Left ventricle myocardium inferior (tissue), 1 donor: ENCODE results near the gene KLHL6. TPM values are rescaled to one million over a fixed set of nuclear protein-coding genes. Genes with fewer than 3 reads are reported as not detected.
A peak's percentile ranks its signal among the peaks of the same experiment; 100 is the strongest.

ENCODE experiments used
- DNase-seq: peaks from one replicate; pipeline ENCODE4 v3.0.0-alpha.2; 2020
- H3K27ac ChIP-seq: fragments of 200-600 bp; replicated peaks from 2 replicates; pipeline ENCODE4 v1.8.0; 2021
- H3K27me3 ChIP-seq: fragments of 200-600 bp; 2 replicates; pipeline ENCODE4 v1.8.0; 2021; ENCODE audit warnings: low read depth
- H3K36me3 ChIP-seq: fragments of 200-600 bp; 2 replicates; pipeline ENCODE4 v1.8.0; 2021
- H3K4me1 ChIP-seq: fragments of 200-600 bp; 2 replicates; pipeline ENCODE4 v1.8.0; 2021
- H3K4me3 ChIP-seq: fragments of 200-600 bp; 2 replicates; pipeline ENCODE4 v1.8.0; 2021; ENCODE audit warnings: mild to moderate bottlenecking, moderate library complexity
- H3K9me3 ChIP-seq: fragments of 200-600 bp; replicated peaks from 2 replicates; pipeline ENCODE4 v1.8.0; 2021
- intact Hi-C: fragments of 100-400 bp; cut with micrococcal nuclease; formaldehyde crosslinking; loops from one replicate; pipeline ENCODE4 v1.11.0; 2022
- total RNA-seq: library from RNA; stranded (reverse); fragmentation: NEBNext Ultra II Directional; extraction: Animal tissue kit (Norgen Biotek cat#: 25700); gene quantifications from one replicate; pipeline ENCODE4 v1.2.1, GENCODE V29; 2021
- TF ChIP-seq, protein P1 (sequence below): fragments of 200-600 bp; IDR thresholded peaks from 2 replicates; pipeline ENCODE4 v1.8.0; 2021; ENCODE audit warnings: antibody characterized with exemption, mild to moderate bottlenecking, borderline replicate concordance
- donor health status: DM: no; HTN: yes; CAD: no; lungs with severe emphysema.

The KLHL6 gene
- total RNA-seq, 1 donor from 2014 or later: 0.69 TPM

DNA sequence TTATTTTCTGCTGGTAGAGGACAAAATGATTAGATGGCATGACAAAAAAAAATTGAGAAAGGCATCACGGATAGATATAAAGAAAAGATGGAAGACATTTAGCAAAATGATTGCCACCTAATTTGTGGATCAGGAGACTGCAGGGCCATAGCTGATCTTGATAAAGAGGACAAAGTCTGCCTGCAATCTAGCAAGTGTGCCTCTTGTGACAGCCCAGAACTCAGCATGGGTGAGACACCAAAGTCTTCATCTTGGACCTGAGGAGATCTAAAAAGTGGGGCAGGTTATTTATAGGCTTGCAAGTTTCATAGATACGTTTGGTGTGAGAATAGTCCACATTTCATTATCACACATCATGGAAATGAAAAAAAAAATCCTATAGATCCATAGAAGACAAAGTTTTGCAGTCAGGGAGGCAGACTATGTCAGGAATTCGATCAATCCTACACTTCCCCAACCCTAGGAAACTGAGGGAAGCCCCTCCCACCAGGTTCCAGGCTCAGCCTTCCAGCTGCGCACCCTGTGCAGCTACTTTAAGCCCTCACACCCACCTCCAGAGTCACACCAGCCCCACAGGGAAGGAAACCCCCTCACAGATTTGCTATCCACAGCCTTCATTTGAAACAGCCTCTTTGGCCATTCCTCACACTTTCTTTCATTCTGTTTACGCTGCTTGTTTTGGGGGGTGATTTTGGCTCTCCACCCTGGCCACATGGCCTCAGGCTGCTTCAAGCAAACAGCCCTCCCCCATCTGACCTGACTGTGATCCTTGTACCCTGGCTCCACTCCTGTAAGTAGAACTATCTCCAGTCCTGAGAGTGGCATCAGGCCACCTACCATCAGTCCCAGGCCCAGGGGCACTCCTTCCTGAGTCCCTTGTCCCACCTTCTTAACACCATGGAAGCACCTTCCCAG, 28.1 kb upstream of the KLHL6 start:
- Histone ChIP-seq H3K4me1 (peaks cover 82% of the 10 kb centered on the region), H3K4me3 (no peak overlapping the region), H3K9me3 (no peaks in the 10 kb centered on the region), H3K36me3 (no peaks in the 10 kb centered on the region), H3K27me3 (no peaks in the 10 kb centered on the region), H3K27ac (peak overlapping the region; percentile 78)
- TF ChIP-seq, protein P1, sequence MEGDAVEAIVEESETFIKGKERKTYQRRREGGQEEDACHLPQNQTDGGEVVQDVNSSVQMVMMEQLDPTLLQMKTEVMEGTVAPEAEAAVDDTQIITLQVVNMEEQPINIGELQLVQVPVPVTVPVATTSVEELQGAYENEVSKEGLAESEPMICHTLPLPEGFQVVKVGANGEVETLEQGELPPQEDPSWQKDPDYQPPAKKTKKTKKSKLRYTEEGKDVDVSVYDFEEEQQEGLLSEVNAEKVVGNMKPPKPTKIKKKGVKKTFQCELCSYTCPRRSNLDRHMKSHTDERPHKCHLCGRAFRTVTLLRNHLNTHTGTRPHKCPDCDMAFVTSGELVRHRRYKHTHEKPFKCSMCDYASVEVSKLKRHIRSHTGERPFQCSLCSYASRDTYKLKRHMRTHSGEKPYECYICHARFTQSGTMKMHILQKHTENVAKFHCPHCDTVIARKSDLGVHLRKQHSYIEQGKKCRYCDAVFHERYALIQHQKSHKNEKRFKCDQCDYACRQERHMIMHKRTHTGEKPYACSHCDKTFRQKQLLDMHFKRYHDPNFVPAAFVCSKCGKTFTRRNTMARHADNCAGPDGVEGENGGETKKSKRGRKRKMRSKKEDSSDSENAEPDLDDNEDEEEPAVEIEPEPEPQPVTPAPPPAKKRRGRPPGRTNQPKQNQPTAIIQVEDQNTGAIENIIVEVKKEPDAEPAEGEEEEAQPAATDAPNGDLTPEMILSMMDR: no peak
- DNase-seq: no peak
- intact Hi-C loops: no loop called here

DNA sequence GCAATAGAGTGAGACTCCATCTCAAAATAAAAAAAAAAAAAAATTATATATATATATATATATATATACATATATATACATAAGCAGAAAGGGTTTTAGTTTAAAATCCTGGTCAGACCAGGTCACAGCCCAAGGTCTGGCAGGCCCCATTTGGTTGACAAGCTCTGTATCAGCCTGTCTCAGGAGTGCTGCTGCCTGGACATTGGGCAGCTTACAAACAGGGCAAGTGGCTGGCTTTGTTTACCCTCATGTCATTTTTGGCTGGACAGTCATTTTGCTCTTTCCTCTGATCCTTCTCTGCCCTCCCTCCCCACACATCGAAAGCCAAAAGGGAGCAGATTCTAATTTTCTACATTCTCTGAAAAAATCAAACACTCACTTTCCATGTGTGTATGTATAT, 26.7 kb upstream of the KLHL6 start:
- H3K9me3 ChIP-seq: no peaks in the 10 kb centered on the region
- intact Hi-C loops: no loop called here
- no peak overlapping the region for H3K4me3 ChIP-seq
- no peaks in the 10 kb centered on the region for H3K27me3 ChIP-seq
- peaks cover 75% of the 10 kb centered on the region for H3K4me1 ChIP-seq
- TF ChIP-seq, protein P1: no peak
- no peak overlapping the region for H3K27ac ChIP-seq
- DNase-seq: no peak
- H3K36me3 ChIP-seq: no peaks in the 10 kb centered on the region

DNA sequence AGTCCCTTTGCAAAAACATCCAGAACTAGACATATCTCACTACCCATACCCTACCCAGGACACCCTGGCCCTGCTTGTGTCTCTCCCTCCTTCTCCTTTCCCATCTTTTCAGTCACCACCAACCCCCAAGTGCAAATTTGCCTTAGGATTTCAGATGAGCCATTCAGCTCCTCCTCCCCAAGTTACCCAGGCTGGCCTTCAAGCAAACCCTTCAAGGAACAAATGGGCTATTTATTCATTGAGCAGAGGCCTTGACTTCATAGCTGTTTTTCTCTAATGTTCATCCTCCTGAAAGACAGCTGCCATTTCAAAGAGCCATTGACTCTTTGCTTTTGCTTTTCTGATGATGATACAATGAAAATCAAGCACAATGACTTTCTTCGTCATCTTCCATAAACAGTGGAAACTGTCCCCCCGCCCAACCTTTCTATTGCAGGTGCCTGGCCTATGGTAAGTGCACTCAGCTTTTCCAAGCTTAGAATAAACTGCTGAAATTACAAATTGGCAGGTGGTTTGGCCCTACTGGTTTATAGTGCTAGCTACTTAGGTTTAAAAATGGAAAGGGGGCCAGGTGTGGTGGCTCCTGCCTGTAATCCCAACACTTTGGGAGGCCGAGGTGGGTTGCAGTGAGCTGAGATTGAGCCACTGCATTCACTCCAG, 26.1 kb upstream of the KLHL6 start:
- intact Hi-C loops: no loop called here

DNA sequence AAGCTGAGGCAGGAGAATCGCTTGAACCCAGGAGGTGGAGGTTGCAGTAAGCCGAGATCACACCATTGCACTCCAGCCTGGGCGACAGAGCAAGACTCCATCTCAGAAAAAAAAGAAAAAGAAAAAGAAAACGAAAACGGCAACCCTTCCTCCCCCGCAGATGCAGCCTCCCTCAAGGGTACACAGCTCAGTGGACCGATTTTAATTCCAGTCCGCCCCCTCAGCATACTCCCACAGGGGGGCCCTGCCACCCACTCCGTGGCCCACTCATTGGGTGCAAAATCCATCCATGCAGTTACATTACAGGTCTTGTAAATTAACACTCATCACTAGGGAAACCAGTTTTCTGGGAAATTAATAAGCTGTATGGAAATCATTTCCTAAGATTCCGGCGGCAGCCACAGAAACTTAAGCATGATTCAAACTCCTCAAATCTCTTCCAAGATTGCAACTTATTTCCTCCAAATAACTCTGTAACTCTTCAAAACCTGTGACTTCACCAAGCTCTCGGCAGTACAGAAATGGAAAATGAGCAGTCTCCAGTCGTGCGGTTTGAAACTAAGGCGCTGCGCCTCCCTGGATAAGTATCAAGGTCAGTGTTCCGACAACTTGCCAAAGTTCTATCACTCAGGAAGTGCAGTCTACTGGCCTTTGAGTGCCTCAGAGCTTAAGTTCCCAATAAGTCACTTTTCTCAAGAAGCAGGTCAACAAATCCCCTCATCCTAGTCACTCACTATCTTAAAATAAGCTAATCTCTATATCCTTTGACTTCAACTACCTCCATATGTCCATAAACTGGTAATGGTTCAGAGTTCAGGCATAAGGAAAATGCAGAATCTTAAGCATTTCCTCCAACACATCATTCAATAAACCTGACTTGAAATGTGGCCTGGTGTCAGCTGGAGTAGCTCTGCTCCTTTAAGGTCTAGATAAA, 24.7 kb upstream of the KLHL6 start:
- H3K4me1 ChIP-seq: peaks cover 64% of the 10 kb centered on the region
- peak overlapping the region; percentile 52 for H3K4me3 ChIP-seq
- no peaks in the 10 kb centered on the region for H3K36me3 ChIP-seq
- no peaks in the 10 kb centered on the region for H3K27me3 ChIP-seq
- peak; percentile 30 for DNase-seq
- intact Hi-C loops: no loop called here
- TF ChIP-seq, protein P1: no peak
- no peaks in the 10 kb centered on the region for H3K9me3 ChIP-seq
- H3K27ac ChIP-seq: peak overlapping the region; percentile 68

More for the DNA sequence above, 26.1 kb upstream of the KLHL6 start:
- H3K36me3 ChIP-seq: no peaks in the 10 kb centered on the region
- H3K27me3 ChIP-seq: no peaks in the 10 kb centered on the region
- H3K27ac ChIP-seq: no peak overlapping the region
- no peak for DNase-seq
- TF ChIP-seq, protein P1: no peak
- H3K4me3 ChIP-seq: no peak overlapping the region
- peaks cover 73% of the 10 kb centered on the region for H3K4me1 ChIP-seq
- no peaks in the 10 kb centered on the region for H3K9me3 ChIP-seq

DNA sequence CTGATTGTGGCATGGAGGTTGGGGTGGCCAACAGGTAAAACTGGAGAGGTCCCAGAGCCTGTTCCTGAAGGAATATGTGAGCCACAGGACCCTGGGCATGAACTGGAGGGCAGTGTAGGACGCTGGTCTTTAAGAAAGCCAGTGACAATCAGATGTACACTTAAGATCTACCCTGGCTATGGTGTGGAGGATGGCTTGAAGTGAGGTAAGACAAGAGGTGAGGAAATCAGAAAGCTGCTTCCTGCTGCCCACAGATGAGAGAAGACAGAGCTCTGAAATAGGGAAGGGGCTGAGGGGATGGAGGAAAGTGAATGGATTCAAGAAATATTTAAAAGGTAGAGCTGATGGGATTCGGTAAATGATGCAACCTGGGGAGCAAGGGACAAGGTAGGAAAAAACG, 22.7 kb upstream of the KLHL6 start:
- H3K27ac ChIP-seq: no peak overlapping the region

More for the DNA sequence above, 22.7 kb upstream of the KLHL6 start:
- no peaks in the 10 kb centered on the region for H3K36me3 ChIP-seq
- DNase-seq: no peak
- H3K4me3 ChIP-seq: no peak overlapping the region
- H3K27me3 ChIP-seq: no peaks in the 10 kb centered on the region
- intact Hi-C loops: no loop called here
- H3K4me1 ChIP-seq: peaks cover 44% of the 10 kb centered on the region
- TF ChIP-seq, protein P1: no peak
- H3K9me3 ChIP-seq: no peaks in the 10 kb centered on the region
